HL-60 (cell line): Measurements from ENCODE around the gene SLC5A6.

Source experiments
- DNase-seq, 2 experiments: peaks; one replicate each; pipeline ENCODE4 v3.0.0-alpha.2; 2010 to 2020; ENCODE audit warnings: low read depth in 1 of 2, low spot score in 1 of 2
- H3K27ac ChIP-seq: fragments of 250-450 bp; sonication (Bioruptor Pico); replicated peaks from 2 replicates; pipeline ENCODE4 v1.5.1; 2020; ENCODE audit warnings: mild to moderate bottlenecking, moderate library complexity
- H3K27me3 ChIP-seq: fragments of 250-450 bp; sonication (Bioruptor Pico); 2 replicates; pipeline ENCODE4 v1.5.1; 2021; ENCODE audit warnings: mild to moderate bottlenecking, moderate library complexity; ENCODE audit not compliant: insufficient read depth, poor library complexity, severe bottlenecking
- H3K4me3 ChIP-seq: replicated peaks from 2 replicates; pipeline ENCODE4 v1.5.1; 2011; ENCODE audit warnings: mild to moderate bottlenecking, control low read depth, low read length; ENCODE audit not compliant: insufficient read depth
- CTCF ChIP-seq: IDR thresholded peaks from one replicate; pipeline ENCODE4 v1.5.1; 2011; ENCODE audit warnings: low read length, control low read depth, inconsistent platforms; ENCODE audit not compliant: insufficient read depth
- GABPA ChIP-seq: IDR thresholded peaks from 2 replicates; pipeline ENCODE4 v1.6.1; 2012; ENCODE audit warnings: low read depth
- POLR2AphosphoS5 ChIP-seq: IDR thresholded peaks from 2 replicates; pipeline ENCODE4 v1.6.1; 2012; ENCODE audit warnings: low read depth
- SPI1 ChIP-seq: IDR thresholded peaks from 2 replicates; pipeline ENCODE4 v1.6.1; 2012; ENCODE audit warnings: low read depth, mild to moderate bottlenecking, borderline replicate concordance
- TF ChIP-seq, protein P1 (sequence below): IDR thresholded peaks from 2 replicates; pipeline ENCODE4 v1.6.1; 2012; ENCODE audit warnings: low read depth; ENCODE audit not compliant: insufficient replicate concordance

The SLC5A6 gene

DNA sequence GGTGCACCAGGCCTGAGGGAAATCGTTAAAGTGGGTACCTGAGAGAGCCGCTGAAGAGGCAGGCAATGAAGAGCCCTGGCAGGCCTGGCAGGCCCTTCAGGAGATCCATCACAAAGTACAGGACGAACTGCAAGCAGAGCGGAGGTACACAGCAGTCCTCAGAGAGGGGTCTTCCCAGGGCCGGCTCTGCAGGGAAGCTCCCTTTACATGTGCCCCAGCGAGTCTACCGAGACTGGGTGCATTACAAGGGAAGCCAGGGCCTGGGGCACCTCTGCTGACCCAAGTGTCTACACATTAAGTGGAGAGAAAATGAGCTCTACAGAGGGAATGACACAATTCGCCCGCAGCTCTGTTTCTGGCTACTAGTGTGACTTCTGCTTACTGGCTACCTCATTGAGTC is 8.3 kb downstream of the SLC5A6 start:
- no peak for TF ChIP-seq POLR2AphosphoS5
- no peak for TF ChIP-seq GABPA
- no peak for TF ChIP-seq SPI1
- no peak for TF ChIP-seq CTCF
- TF ChIP-seq, protein P1, sequence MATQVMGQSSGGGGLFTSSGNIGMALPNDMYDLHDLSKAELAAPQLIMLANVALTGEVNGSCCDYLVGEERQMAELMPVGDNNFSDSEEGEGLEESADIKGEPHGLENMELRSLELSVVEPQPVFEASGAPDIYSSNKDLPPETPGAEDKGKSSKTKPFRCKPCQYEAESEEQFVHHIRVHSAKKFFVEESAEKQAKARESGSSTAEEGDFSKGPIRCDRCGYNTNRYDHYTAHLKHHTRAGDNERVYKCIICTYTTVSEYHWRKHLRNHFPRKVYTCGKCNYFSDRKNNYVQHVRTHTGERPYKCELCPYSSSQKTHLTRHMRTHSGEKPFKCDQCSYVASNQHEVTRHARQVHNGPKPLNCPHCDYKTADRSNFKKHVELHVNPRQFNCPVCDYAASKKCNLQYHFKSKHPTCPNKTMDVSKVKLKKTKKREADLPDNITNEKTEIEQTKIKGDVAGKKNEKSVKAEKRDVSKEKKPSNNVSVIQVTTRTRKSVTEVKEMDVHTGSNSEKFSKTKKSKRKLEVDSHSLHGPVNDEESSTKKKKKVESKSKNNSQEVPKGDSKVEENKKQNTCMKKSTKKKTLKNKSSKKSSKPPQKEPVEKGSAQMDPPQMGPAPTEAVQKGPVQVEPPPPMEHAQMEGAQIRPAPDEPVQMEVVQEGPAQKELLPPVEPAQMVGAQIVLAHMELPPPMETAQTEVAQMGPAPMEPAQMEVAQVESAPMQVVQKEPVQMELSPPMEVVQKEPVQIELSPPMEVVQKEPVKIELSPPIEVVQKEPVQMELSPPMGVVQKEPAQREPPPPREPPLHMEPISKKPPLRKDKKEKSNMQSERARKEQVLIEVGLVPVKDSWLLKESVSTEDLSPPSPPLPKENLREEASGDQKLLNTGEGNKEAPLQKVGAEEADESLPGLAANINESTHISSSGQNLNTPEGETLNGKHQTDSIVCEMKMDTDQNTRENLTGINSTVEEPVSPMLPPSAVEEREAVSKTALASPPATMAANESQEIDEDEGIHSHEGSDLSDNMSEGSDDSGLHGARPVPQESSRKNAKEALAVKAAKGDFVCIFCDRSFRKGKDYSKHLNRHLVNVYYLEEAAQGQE: no peak
- Histone ChIP-seq H3K4me3 (no peak overlapping the region), H3K27me3 (no peaks in the 10 kb centered on the region), H3K27ac (no peak overlapping the region)
- DNase-seq: no peak

DNA sequence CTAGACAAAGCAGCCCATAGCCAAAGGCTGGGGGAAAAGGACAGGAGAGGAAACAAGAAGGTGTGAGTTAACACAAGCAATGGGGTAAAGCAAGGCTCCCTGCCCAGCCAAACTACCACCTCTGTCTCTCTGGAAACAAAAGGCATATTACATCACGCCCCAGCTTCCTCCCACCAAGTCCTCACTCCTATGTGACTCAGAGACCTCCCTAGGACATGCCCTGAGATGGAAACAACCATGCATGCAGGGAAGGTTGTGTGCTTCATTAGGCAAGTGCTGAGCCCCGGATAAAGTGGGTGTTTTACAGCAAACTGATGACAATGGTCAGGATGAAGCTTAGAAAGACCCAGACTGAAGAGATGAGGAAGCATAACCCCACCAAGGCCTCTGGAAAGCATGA is 9.2 kb downstream of the SLC5A6 start:
- Histone ChIP-seq H3K27me3 (no peaks in the 10 kb centered on the region), H3K27ac (no peak overlapping the region), H3K4me3 (no peak overlapping the region)
- TF ChIP-seq POLR2AphosphoS5: no peak
- TF ChIP-seq SPI1: no peak
- TF ChIP-seq CTCF: no peak
- TF ChIP-seq, protein P1: no peak
- TF ChIP-seq GABPA: no peak
- DNase-seq: peak; percentile 38 to 48

- TF ChIP-seq SPI1 (no peak), GABPA (no peak), POLR2AphosphoS5 (no peak), CTCF (no peak)
- TF ChIP-seq, protein P1: no peak
- Histone ChIP-seq H3K27me3 (no peaks in the 10 kb centered on the region), H3K4me3 (no peak overlapping the region), H3K27ac (no peak overlapping the region)
- no peak for DNase-seq
These were observed 10.4 kb downstream of the SLC5A6 start for GRCh38 chr2:27201675-27202074.
